Neural cell (in vitro differentiated cells): Measurements from ENCODE around the gene LRP5.

Experiments
- EZH2 ChIP-seq: fragments of 200-600, 300-800 bp; shearing (Covaris generic), sonication (generic); IDR thresholded peaks from 2 replicates; pipeline ENCODE4 v1.6.1; 2014; ENCODE audit warnings: antibody characterized with exemption, low read length, borderline replicate concordance, mild to moderate bottlenecking; ENCODE audit not compliant: insufficient read depth, poor library complexity, severe bottlenecking
- POLR2AphosphoS5 ChIP-seq: IDR thresholded peaks from 2 replicates; pipeline ENCODE4 v1.6.1; 2012
- RAD21 ChIP-seq: fragments of 450-650 bp; conservative IDR thresholded peaks from 2 replicates; pipeline ENCODE4 v1.6.1; 2014; ENCODE audit warnings: antibody characterized with exemption, mild to moderate bottlenecking, moderate library complexity
- SMC3 ChIP-seq: fragments of 450-650 bp; conservative IDR thresholded peaks from 2 replicates; pipeline ENCODE4 v1.6.1; 2014; ENCODE audit warnings: antibody characterized with exemption, mild to moderate bottlenecking, moderate library complexity; ENCODE audit not compliant: poor library complexity
- TAF1 ChIP-seq: IDR thresholded peaks from 2 replicates; pipeline ENCODE4 v1.6.1; 2012; ENCODE audit warnings: low read depth
- TF ChIP-seq, protein P1 (sequence below): fragments of 450-650 bp; IDR thresholded peaks from 2 replicates; pipeline ENCODE4 v1.5.1; 2014; ENCODE audit warnings: antibody characterized with exemption, mild to moderate bottlenecking, moderate library complexity; ENCODE audit not compliant: poor library complexity, severe bottlenecking

DNA sequence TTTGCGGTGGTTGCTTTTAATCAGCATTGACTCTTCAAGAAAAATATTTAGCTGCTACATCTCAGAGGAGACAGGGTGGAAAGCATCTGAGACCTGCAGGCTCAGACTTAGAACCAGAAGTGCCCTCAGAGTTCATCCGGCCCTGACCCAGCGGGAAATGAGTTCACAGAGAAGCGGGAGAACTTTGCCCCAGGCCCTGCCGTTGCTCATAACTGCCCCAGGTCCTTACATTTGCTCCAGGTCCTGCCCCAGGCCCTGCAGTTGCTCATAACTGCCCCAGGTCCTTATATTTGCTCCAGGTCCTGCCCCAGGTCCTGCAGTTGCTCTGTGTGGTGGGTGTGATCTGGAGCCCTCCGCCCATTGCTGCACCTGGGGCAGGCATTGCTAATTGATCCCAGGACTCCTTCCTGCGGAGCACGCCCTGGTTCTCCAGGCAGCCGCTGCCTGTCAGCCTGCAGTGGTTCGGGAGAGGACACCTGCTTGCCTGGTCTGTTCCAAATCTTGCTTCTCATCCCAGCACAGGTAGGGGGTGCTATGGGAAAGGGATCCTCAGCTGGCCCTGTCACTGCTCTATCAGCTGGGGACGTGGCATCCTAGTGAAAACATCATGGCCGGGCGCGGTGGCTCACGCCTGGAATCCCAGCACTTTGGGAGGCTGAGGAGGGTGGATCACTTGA lies 90.1 kb downstream of the LRP5 start:
- TF ChIP-seq, protein P1, sequence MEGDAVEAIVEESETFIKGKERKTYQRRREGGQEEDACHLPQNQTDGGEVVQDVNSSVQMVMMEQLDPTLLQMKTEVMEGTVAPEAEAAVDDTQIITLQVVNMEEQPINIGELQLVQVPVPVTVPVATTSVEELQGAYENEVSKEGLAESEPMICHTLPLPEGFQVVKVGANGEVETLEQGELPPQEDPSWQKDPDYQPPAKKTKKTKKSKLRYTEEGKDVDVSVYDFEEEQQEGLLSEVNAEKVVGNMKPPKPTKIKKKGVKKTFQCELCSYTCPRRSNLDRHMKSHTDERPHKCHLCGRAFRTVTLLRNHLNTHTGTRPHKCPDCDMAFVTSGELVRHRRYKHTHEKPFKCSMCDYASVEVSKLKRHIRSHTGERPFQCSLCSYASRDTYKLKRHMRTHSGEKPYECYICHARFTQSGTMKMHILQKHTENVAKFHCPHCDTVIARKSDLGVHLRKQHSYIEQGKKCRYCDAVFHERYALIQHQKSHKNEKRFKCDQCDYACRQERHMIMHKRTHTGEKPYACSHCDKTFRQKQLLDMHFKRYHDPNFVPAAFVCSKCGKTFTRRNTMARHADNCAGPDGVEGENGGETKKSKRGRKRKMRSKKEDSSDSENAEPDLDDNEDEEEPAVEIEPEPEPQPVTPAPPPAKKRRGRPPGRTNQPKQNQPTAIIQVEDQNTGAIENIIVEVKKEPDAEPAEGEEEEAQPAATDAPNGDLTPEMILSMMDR, result no peak
- TF ChIP-seq SMC3, result no peak
- TF ChIP-seq EZH2, result no peak
- TF ChIP-seq RAD21, result no peak
- TF ChIP-seq POLR2AphosphoS5, result no peak
- TF ChIP-seq TAF1, result no peak
